ENCODE measurements around the gene STPG3. TPM values are rescaled to one million over a fixed set of nuclear protein-coding genes. Genes with fewer than 3 reads are reported as not detected.
A peak's percentile ranks its signal among the peaks of the same experiment; 100 is the strongest.

Gene STPG3
- total and polyA plus RNA-seq, 2 of the 13 experiments (the other 11 are each of a cell fraction or from before 2014, with no cell fraction given), result not detected

DNA sequence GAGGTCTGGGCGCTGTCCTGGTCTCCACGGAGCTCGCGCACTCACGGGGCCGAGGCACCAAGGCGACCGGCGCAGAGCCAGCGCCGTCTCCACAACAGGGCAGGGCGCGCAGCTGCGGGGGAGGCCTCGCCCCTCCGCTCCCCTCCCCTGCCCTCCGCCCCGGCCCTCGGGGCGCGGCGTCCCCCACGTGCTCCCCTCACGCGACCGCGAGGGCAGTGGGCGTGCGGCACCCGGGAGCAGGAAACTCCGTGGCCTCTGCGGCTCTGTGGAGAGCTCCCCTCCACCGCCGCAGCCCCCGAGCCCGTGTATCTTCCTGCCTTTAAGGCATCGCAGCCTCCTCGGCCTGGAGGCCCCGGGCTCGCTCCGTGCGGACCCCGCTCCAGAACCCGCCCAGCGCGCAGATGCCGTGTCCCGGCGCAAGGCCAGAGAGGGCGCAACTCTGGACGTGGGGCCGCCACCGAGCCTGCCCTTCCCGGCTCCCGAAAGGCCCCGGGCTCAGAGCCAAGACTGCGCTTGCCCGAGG lies 10.7 kb upstream of the STPG3 start (continued):
- TF ChIP-seq, protein P1, sequence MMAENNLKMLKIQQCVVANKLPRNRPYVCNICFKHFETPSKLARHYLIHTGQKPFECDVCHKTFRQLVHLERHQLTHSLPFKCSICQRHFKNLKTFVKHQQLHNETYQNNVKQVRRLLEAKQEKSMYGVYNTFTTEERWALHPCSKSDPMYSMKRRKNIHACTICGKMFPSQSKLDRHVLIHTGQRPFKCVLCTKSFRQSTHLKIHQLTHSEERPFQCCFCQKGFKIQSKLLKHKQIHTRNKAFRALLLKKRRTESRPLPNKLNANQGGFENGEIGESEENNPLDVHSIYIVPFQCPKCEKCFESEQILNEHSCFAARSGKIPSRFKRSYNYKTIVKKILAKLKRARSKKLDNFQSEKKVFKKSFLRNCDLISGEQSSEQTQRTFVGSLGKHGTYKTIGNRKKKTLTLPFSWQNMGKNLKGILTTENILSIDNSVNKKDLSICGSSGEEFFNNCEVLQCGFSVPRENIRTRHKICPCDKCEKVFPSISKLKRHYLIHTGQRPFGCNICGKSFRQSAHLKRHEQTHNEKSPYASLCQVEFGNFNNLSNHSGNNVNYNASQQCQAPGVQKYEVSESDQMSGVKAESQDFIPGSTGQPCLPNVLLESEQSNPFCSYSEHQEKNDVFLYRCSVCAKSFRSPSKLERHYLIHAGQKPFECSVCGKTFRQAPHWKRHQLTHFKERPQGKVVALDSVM (CRISPR knock-in tag; IDR thresholded peaks at IDR 0.05), result peak; percentile 86
- TF ChIP-seq CBX1 (IDR thresholded peaks at IDR 0.05; ENCODE audit: low read depth) (no peak), ZFP36L1 (CRISPR knock-in tag; IDR thresholded peaks at IDR 0.05) (0 out of 2 replicates have a peak, but pooled peaks have one; percentile 2), ZNF841 (CRISPR knock-in tag; IDR thresholded peaks at IDR 0.05; ENCODE audit: borderline replicate concordance) (no peak; the same call in 1 of the 2 replicates), AGO2 (optimal IDR thresholded peaks at IDR 0.05; ENCODE audit: low read depth, low read length) (peak; percentile 74), TOE1 (CRISPR knock-in tag; IDR thresholded peaks at IDR 0.05) (no peak), ZNF354B (CRISPR knock-in tag; IDR thresholded peaks at IDR 0.05) (no peak), ARNT2 (CRISPR knock-in tag; IDR thresholded peaks at IDR 0.05; ENCODE audit: low read depth) (peak; percentile 73; the same call in 1 of the 2 replicates), ZNF264 (CRISPR knock-in tag; IDR thresholded peaks at IDR 0.05) (peak; percentile 82; the same call in 1 of the 2 replicates), NFIB (CRISPR knock-in tag; IDR thresholded peaks at IDR 0.05; ENCODE audit: borderline replicate concordance) (no peak), ZNF891 (CRISPR knock-in tag; IDR thresholded peaks at IDR 0.05) (no peak; the same call in 1 of the 2 replicates), AHR (CRISPR knock-in tag; IDR thresholded peaks at IDR 0.05) (0 out of 2 replicates have a peak, but pooled peaks have one; percentile 57), ZNF564 (CRISPR knock-in tag; IDR thresholded peaks at IDR 0.05) (peak; percentile 50; the same call in 1 of the 2 replicates), ZNF83 (CRISPR knock-in tag; IDR thresholded peaks at IDR 0.05; ENCODE audit: borderline replicate concordance) (0 out of 2 replicates have a peak, but pooled peaks have one; percentile 35), SOX5 (CRISPR knock-in tag; IDR thresholded peaks at IDR 0.05; ENCODE audit: borderline replicate concordance) (peak; percentile 25; the same call in 1 of the 2 replicates), ZNF563 (CRISPR knock-in tag; IDR thresholded peaks at IDR 0.05) (peak; percentile 95)
- TF ChIP-seq, protein P2, sequence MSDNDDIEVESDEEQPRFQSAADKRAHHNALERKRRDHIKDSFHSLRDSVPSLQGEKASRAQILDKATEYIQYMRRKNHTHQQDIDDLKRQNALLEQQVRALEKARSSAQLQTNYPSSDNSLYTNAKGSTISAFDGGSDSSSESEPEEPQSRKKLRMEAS (IDR thresholded peaks at IDR 0.05), result no peak
- TF ChIP-seq, protein P3, sequence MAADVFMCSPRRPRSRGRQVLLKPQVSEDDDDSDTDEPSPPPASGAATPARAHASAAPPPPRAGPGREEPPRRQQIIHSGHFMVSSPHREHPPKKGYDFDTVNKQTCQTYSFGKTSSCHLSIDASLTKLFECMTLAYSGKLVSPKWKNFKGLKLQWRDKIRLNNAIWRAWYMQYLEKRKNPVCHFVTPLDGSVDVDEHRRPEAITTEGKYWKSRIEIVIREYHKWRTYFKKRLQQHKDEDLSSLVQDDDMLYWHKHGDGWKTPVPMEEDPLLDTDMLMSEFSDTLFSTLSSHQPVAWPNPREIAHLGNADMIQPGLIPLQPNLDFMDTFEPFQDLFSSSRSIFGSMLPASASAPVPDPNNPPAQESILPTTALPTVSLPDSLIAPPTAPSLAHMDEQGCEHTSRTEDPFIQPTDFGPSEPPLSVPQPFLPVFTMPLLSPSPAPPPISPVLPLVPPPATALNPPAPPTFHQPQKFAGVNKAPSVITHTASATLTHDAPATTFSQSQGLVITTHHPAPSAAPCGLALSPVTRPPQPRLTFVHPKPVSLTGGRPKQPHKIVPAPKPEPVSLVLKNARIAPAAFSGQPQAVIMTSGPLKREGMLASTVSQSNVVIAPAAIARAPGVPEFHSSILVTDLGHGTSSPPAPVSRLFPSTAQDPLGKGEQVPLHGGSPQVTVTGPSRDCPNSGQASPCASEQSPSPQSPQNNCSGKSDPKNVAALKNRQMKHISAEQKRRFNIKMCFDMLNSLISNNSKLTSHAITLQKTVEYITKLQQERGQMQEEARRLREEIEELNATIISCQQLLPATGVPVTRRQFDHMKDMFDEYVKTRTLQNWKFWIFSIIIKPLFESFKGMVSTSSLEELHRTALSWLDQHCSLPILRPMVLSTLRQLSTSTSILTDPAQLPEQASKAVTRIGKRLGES (CRISPR knock-in tag; IDR thresholded peaks at IDR 0.05; ENCODE audit: borderline replicate concordance), result 0 out of 2 replicates have a peak, but pooled peaks have one; percentile 60
- TF ChIP-seq, protein P4, sequence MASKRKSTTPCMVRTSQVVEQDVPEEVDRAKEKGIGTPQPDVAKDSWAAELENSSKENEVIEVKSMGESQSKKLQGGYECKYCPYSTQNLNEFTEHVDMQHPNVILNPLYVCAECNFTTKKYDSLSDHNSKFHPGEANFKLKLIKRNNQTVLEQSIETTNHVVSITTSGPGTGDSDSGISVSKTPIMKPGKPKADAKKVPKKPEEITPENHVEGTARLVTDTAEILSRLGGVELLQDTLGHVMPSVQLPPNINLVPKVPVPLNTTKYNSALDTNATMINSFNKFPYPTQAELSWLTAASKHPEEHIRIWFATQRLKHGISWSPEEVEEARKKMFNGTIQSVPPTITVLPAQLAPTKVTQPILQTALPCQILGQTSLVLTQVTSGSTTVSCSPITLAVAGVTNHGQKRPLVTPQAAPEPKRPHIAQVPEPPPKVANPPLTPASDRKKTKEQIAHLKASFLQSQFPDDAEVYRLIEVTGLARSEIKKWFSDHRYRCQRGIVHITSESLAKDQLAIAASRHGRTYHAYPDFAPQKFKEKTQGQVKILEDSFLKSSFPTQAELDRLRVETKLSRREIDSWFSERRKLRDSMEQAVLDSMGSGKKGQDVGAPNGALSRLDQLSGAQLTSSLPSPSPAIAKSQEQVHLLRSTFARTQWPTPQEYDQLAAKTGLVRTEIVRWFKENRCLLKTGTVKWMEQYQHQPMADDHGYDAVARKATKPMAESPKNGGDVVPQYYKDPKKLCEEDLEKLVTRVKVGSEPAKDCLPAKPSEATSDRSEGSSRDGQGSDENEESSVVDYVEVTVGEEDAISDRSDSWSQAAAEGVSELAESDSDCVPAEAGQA (IDR thresholded peaks at IDR 0.05; ENCODE audit: low read depth), result no peak
- TF ChIP-seq, protein P4 (CRISPR knock-in tag; IDR thresholded peaks at IDR 0.05; ENCODE audit: borderline replicate concordance), result peak; percentile 53; the same call in 1 of the 2 replicates

Data from HepG2 (cell line).